Fibroblast of mammary gland (primary cell): Measurements from ENCODE around the gene RASAL2.

Experiments
- DNase-seq: peaks from one replicate; pipeline ENCODE4 v3.0.0-alpha.2; 2010; ENCODE audit warnings: low read depth
- H3K4me3 ChIP-seq: 2 replicates; pipeline ENCODE4 v1.5.1; 2011; ENCODE audit warnings: low read depth, mild to moderate bottlenecking, low read length, moderate library complexity; ENCODE audit not compliant: control insufficient read depth
- TF ChIP-seq, protein P1 (sequence below): conservative IDR thresholded peaks from 2 replicates; pipeline ENCODE4 v1.5.1; 2011; ENCODE audit warnings: low read depth, low read length, inconsistent platforms; ENCODE audit not compliant: control insufficient read depth, insufficient read depth

RASAL2 gene

DNA sequence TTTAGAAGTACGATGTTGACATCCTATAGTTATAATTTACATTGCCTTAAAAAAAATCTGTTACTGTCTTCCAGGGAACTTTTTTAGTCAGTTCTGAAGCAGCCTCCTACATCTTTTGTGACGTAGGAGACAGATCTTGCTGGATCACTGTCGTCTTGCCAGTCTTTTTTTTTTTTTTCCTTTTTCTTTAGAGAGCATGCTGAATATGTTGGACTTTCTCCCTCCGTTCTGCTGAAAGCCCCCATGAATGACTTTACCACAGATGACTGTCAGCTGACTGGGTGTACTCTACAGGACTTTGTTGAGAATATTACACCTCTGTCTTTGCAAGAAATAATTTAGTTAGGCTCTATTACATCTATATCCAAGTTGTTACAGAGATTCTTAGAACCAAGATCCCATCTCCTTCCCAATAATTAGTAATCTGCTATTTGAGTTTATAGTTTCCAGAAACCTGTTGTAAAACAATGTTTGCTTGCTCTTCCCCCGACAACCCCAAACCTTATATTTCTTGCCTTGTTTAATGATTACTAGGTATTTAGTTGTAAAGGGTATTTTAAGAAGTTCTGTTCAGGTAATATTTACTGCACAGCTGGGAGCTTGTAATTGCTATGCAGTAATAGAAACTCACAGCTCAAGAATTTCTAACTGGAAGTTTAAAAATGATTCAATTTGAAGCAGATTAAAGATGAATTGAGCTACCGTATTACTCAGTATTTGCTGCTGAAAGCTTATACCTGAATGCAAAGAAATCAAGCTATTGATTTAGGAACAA, 61.8 kb downstream of the RASAL2 start:
- H3K4me3 ChIP-seq, result no peak overlapping the region
- TF ChIP-seq, protein P1, sequence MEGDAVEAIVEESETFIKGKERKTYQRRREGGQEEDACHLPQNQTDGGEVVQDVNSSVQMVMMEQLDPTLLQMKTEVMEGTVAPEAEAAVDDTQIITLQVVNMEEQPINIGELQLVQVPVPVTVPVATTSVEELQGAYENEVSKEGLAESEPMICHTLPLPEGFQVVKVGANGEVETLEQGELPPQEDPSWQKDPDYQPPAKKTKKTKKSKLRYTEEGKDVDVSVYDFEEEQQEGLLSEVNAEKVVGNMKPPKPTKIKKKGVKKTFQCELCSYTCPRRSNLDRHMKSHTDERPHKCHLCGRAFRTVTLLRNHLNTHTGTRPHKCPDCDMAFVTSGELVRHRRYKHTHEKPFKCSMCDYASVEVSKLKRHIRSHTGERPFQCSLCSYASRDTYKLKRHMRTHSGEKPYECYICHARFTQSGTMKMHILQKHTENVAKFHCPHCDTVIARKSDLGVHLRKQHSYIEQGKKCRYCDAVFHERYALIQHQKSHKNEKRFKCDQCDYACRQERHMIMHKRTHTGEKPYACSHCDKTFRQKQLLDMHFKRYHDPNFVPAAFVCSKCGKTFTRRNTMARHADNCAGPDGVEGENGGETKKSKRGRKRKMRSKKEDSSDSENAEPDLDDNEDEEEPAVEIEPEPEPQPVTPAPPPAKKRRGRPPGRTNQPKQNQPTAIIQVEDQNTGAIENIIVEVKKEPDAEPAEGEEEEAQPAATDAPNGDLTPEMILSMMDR, result no peak
- peak; percentile 56 for DNase-seq

DNA sequence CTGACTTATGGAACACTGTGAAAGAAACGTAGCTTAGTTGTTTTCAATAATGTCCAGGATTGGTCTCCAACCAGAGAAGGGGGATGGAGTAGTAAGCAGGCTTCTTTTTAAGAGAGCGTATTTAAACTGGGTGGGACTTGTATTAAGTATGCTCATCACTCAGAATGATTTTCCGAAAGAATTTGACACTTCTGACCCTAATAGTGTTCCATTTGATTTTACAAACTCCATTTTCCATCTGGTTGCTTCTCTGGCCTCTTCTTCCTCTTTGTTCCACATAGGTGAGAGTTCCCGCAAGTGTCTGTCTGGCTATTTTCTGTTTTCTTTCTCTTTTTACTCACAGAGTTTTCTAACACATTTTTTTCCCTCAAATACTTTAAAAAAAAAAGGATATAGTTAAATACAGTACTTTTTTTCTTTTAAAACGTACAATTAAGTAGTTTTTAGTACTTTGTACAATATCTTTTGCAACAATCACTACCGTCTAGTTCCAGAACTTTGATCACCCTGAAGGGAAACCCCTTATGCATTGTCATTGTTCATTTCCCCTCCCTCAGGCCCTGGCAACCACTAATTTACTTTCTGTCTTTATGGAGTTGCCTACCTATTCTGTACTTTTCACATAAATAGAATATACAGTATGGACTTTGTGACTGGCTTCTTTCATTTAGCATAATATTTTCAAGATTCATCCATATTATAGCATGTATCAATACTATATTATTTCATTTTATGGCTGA, 67.0 kb downstream of the RASAL2 start:
- H3K4me3 ChIP-seq, result no peak overlapping the region
- TF ChIP-seq, protein P1, result no peak
- DNase-seq, result no peak

DNA sequence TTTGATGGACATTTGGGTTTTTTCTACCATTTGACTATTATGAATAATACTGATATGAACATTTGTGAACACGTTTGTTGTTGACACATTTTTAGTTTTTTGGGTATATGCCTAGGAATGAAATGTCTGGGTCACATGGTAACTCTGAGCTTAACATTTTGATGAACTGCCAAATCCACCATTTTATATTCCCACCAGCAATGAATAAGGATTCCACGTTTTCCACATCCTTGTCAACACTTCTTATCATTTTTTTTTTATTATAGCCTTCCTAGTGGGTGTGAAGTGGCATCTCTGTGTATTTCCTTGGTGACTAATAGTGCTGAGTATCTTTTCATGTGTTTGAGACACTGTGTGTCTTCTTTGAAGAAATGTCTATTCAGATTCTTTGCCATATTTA, 67.6 kb downstream of the RASAL2 start:
- peak; percentile 74 for DNase-seq
- TF ChIP-seq, protein P1, result no peak
- no peak overlapping the region for H3K4me3 ChIP-seq

DNA sequence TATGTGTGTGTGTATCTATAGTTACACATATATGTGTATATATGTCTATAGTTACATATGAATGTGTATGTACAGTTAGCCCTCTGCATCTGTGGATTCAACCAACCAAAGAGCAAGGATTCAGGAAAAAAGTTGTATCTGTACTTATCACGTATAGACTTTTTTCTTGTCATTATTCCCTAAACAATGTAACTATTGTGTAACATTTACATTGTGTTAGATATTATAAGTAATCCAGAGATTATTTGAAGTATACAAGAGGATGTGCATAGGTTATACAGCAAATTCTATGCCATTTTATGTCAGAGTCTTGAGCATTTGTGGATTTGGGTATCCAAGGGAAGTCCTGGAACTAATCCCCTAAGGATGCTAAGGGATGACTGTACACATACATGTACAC, 71.3 kb downstream of the RASAL2 start:
- TF ChIP-seq, protein P1, result no peak
- no peak for DNase-seq
- H3K4me3 ChIP-seq, result no peak overlapping the region

DNA sequence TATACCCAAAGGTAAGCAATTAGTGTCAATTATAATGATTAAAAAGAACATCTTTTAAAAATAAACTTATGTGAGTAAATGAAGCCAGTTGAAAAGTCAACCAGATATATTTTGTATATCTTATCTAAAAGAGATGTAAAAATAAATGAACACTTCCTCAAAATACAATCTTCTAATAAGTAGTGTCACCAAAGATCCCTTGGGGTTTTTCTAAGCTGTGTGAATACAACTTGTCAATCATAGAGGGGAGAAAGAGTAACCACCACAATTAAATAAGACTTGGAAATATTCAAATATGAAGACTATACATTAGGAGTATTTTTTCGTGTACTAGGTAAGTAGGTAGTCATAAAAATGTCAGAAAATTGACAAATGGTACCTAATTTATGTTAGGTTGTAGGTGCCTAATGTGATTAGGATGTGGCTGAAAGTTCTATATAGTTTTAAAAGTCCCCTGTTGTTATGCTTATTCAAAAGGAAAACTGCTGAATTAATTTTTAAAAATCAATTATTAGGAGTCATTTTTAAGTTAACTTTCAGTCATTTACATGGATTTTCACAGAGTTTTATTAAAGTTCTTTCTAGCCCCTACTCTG, 72.6 kb downstream of the RASAL2 start:
- no peak for DNase-seq
- TF ChIP-seq, protein P1, result no peak
- no peak overlapping the region for H3K4me3 ChIP-seq

DNA sequence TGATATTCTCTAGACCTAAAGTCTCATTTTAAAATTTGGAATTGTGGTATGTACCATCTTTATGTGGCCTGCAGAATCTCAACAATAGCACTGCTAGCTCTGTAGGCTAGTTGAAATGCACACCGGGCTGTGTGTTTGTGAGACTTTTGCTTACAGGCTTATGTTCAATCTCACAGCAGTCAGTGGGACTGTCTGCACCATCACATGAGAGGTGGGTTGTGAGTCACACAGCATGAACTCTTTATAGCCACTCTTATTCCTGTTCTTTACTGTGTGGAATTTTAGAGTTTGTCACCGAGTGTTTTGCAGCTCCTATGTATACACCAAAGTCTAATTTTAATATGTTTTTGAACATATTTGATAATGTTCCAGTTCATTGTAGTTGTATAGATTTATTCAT, 74.6 kb downstream of the RASAL2 start:
- TF ChIP-seq, protein P1, result no peak
- no peak overlapping the region for H3K4me3 ChIP-seq
- DNase-seq, result peak; percentile 74
